Activated CD4-positive, alpha-beta T cell treated with anti-CD3 and anti-CD28 coated beads, Interleukin-2, Interleukin-6, amounts not matched to agents 100 ng/mL and 50 ng/mL, durations not matched to agents 16 hours and 8 hours (primary cell): Measurements from ENCODE around the gene FAHD2A.
A peak's percentile ranks its signal among the peaks of the same experiment; 100 is the strongest.
"Not testable (repeated sequence)": the region's sequence is repeated elsewhere in the genome, so short reads cannot be mapped to it uniquely, and the experiment has no call there.

Experiments
- DNase-seq: peaks from one replicate; pipeline ENCODE4 v3.0.0-alpha.2; 2020

FAHD2A gene

DNA sequence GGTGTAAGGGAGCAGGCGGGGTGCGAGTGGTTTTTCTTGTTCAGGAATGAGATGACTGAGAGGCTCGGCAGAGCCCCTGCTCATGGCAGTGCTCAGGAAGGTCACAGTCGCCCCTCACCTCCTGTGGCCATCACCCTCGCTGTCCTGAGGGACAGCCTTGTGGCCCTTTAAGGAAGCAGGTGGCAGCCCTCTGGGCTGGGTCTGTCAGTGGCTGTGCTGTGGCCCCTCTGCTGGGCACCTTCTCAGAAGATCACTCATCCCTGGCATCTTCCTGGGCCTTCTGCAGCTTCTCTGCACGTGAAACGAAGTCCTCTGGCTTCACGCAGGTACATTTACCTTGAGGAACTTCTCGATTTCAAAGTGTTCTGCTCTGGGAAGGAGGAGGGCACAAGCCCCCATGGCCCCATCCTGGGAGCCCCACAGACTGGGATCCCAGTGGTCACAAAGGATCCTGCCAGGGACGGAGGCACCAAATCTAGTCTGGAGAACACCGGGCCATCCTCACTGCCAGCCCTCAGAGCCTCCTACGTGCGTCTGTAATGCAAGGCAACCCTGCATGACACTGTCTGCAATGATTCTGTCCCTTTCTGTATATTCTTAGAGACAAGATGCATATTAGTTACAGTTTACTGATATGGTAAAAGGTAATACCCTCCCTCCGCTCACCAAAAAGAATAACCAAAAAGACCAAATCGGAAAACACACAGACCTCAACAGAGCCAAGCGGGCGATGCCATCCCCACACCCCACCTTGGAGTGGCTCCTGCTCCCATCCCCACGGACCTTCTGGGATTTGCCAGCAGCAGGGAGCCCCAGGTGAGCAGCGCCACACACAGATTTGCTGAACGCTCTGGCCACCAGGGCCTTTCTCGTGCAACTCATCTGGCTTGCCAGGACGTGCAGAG, 25.9 kb upstream of the FAHD2A start:
- no peak for DNase-seq

- no peak for DNase-seq
Observed at GRCh38 chr2:95377216-95378123, 25.0 kb upstream of the FAHD2A start.

DNA sequence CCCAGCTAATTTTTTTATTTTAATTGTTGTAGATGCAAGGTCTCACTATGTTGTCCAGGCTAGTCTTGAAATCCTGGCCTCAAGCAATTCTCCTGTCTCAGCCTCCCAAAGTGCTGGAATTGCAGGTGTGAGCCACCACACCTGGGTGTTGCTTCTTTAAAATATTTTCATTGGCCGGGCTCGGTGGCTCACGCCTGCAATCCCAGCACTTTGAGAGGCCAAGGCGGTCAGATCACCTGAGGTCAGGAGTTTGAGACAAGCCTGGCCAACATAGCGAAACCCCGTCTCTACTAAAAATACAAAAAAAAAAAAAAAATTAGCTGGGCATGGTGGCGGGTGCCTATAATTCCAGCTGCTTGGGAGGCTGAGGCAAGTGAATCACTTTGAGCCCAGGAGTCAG, 24.2 kb upstream of the FAHD2A start:
- not testable (repeated sequence) for DNase-seq

DNA sequence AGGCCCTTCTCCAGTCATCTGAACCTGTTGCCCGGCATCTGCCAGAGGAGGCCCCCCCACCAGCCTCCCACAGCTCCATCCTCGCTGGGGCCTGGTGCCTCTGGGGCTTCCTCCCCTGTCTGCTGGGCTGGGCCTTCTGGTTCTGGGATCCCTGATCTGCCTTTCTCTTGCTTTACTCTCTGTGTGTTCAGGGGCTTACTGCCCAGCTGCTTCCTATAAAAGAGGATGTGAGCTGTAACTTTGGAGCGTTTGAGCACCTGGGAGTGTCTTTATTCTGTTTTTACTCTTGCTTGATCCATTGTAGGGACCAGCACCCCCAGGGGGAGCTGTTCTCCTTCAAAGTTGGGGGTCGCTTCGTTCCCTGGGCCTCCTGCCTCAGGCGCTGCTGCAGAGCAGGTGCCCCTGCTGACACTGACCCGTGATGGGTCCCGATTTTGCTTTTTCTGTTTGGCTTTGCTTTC, 23.1 kb upstream of the FAHD2A start:
- no peak for DNase-seq

DNA sequence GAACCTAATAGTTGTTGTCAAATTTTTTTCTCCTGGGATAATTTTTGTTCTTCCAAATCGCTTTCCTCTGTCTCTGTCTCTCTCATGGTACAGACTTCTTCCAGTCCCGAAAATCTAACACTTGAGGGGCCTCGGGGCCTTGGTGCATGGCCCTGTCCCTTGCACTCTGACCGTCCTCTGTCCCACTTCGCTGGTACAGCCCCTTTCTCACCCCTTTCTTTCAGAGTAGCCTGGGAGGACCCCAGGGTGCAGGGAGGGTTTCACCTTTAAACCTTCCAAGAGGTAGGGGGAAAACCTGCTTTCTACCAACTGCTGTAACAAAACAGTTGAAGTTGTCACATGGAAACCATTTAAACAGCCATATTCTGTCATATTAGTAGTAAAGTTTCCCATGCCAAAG, 22.2 kb upstream of the FAHD2A start:
- no peak for DNase-seq

GRCh38 chr2:95380731-95381130, 21.8 kb upstream of the FAHD2A start:
- DNase-seq: no peak

- no peak for DNase-seq
Observed at GRCh38 chr2:95381212-95382191, 21.0 kb upstream of the FAHD2A start.

DNA sequence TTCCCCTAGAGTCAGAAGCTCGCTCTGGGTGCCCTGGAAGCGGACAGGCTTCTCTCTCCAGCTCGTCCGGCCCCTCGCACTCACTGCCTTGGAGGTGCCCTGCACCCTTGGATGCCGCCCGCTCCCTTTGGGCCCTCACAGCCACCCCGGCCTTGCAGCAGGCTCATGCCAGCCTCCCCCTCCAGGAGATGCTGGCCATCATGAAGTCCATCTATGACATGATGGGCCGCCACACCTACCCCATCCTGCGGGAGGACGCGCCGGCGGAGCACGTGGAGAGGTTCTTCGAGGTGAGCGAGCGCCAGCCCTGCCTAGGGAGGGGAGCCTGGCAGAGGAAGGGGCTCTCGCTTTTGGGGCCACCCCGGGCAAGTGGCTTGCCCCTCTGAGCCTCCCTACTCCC, 20.3 kb upstream of the FAHD2A start:
- no peak for DNase-seq

GRCh38 chr2:95382686-95383634, 19.5 kb upstream of the FAHD2A start:
- DNase-seq: no peak

DNA sequence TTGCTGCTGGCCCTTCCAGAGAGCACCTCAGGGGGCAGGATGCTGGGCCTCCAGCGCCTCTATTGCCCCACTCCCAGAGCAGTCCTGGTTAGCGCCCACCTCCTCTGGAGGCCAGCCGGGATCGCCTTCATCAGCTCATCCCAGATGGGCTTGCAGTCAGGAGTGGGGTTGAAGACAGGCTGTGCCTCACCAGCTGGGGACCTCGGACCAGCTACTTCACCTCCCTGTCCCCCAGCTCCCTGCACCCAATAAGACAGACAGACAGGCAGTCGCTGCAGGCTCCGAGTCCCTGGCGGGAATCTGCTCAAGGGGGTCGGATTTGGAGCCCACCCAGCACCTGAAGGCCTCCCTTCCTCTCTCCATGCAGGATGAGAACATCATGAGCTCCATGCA, 18.9 kb upstream of the FAHD2A start:
- no peak for DNase-seq

GRCh38 chr2:95384854-95385569, 17.5 kb upstream of the FAHD2A start:
- DNase-seq: no peak

GRCh38 chr2:95385570-95385984, 16.9 kb upstream of the FAHD2A start:
- no peak for DNase-seq

- DNase-seq: no peak
Observed at GRCh38 chr2:95386031-95386430, 16.5 kb upstream of the FAHD2A start.

- DNase-seq: no peak
Observed at GRCh38 chr2:95387358-95387757, 15.2 kb upstream of the FAHD2A start.

- DNase-seq: no peak
Observed at GRCh38 chr2:95388091-95388692, 14.3 kb upstream of the FAHD2A start.

GRCh38 chr2:95388856-95389244, 13.7 kb upstream of the FAHD2A start:
- no peak for DNase-seq

- peak; percentile 65 for DNase-seq
Observed at GRCh38 chr2:95389245-95390119, 13.0 kb upstream of the FAHD2A start.

DNA sequence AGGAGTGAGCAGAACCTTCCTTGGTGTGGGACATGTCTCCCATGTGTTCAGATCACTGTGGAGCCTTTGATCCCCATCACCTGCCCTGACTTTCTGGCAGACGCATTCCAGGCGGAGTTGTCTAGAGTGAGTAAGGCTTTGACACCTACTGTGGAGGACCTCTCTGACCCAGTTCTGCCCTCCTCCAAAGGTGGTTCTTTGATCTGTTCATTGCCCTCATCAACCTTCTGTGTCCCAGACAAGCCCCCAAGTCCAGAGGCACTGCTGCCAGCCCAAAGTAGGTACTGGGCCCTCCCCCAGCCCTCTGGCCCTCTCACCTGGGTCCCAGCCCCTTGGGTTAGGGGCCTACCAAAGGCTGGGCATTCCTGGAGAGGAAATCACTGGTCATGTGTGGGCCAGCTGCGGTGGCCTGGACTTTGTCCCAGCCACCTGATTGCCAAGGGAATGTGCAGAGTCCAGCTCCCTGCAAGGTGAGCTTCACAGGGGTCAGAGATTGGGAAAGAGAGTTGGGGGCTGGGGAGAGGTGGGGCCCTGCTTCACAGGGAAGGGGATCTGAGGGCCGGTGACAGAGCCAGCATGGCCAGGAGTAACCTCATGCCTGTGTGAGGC, 12.1 kb upstream of the FAHD2A start:
- no peak for DNase-seq

DNA sequence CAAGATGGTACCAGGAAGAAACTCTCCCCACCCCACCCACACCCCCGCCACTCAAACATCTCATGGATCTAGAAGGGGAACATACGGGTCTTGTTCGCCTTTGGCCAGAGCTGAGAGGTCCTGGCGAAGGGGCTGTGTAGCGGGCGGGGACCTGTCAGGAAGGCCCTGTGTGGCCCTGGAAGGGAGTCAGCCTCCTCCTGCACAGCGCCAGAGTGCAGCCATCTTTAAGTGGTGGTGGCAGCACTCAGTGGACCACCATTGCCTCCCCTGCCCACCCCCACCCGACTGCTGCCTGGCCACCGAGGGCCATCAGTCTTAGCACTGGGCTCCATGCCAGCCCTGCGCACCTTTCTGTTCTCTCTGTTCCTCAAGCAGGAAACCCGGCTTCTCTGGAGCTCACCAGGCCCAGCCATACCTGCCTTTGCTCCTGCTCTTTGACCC, 11.6 kb upstream of the FAHD2A start:
- no peak for DNase-seq
